Right cardiac atrium (tissue), 5 donors: ENCODE data around the gene TAS2R46. TPM values are rescaled to one million over a fixed set of nuclear protein-coding genes. Genes with fewer than 3 reads are reported as not detected.
A peak's percentile ranks its signal among the peaks of the same experiment; 100 is the strongest.
"Not testable (repeated sequence)": the region's sequence is repeated elsewhere in the genome, so short reads cannot be mapped to it uniquely, and the experiment has no call there.

Experiments used
- ATAC-seq, 2 donors: fragments of 200-7000 bp; cut with Tn5 transposase; one replicate each; pipeline versions ENCODE4 v1.8.0 to v1.9.1; 2020; ENCODE audit warnings: moderate library complexity in 2 of 2, mild to moderate bottlenecking in 1 of 2
- DNase-seq, 3 donors: peaks; one replicate each; pipeline ENCODE4 v3.0.0-alpha.2; 2020
- H3K27ac ChIP-seq: one replicate; pipeline ENCODE4 v1.5.1; 2013; ENCODE audit warnings: mild to moderate bottlenecking, low read length, control low read depth, moderate library complexity
- H3K27me3 ChIP-seq: one replicate; pipeline ENCODE4 v1.6.1; 2013; ENCODE audit not compliant: control insufficient read depth, insufficient read depth
- H3K4me1 ChIP-seq: one replicate; pipeline ENCODE4 v1.6.1; 2013; ENCODE audit warnings: low read length; ENCODE audit not compliant: control insufficient read depth, insufficient read depth
- H3K4me3 ChIP-seq: one replicate; pipeline ENCODE4 v1.5.1; 2013; ENCODE audit warnings: low read length, control low read depth
- H3K9me3 ChIP-seq: one replicate; pipeline ENCODE4 v1.6.1; 2013; ENCODE audit warnings: low read length; ENCODE audit not compliant: control insufficient read depth
- WGBS: extraction: QIAGEN DNeasy Blood & Tissue Kit; methylation state at CpG from one replicate; pipeline ENCODE4 v1.1.7; 2013; 5-methylcytosine and 5-hydroxymethylcytosine counted together
- intact Hi-C, 4 donors: fragments of 100-400 bp; cut with DNase I; formaldehyde crosslinking; loops; one replicate each; pipeline versions ENCODE4 v1.11.0 to v1.14.0; 2022 to 2023
- polyA plus RNA-seq: library from polyadenylated mRNA; stranded (reverse); fragments of 200-250 nt; gene quantifications from one replicate; pipeline ENCODE4 v1.2.3, GENCODE V29; 2013
- total RNA-seq, 4 donors: library from RNA; stranded (reverse); fragmentation: NEBNext Ultra II Directional; extraction: Animal tissue kit (Norgen Biotek cat#: 25700); gene quantifications; one replicate each; pipeline ENCODE4 v1.2.1, GENCODE V29; 2021
- donor health status: healthy with polysubstance abuse.
- donor health status: DM: no; HTN: yes; CAD: no.
- donor health status: DM: no; HTN: no; CAD: no.
- donor health status: DM: no; HTN: yes; CAD: no; lungs with severe emphysema.
- donor health status: DM: yes; HTN: yes; CAD: no.

TAS2R46 gene
- total and polyA plus RNA-seq, 5 donors = 0.26 to 0.71 (median 0.53) TPM; not detected in 2

GRCh38 chr12:11078246-11078645 is 16.2 kb upstream of the TAS2R46 start:
- no peak for ATAC-seq
- no peaks in the 10 kb centered on the region for H3K4me1 ChIP-seq
- no peaks in the 10 kb centered on the region for H3K9me3 ChIP-seq
- H3K27ac ChIP-seq = no peak overlapping the region
- 93% methylated on average over 1 of the region's 1 CpG for WGBS
- no peak for DNase-seq
- intact Hi-C loops = loop anchor here in 1 of 4 donors (10.0 kb wide), 1 partner anchor 63 kb away; no protein-coding TSS in a partner anchor
- H3K4me3 ChIP-seq = no peak overlapping the region
- no peaks in the 10 kb centered on the region for H3K27me3 ChIP-seq

GRCh38 chr12:11075642-11076041 is 13.5 kb upstream of the TAS2R46 start:
- Histone ChIP-seq H3K9me3 (no peaks in the 10 kb centered on the region), H3K4me3 (no peak overlapping the region), H3K27ac (no peak overlapping the region), H3K4me1 (no peaks in the 10 kb centered on the region), H3K27me3 (no peaks in the 10 kb centered on the region)
- intact Hi-C loops = loop anchor here in 1 of 4 donors (10.0 kb wide), 1 partner anchor 61 kb away; no protein-coding TSS in a partner anchor
- WGBS = 0% methylated on average over 2 of the region's 3 CpGs
- no peak for ATAC-seq
- DNase-seq = no peak

DNA sequence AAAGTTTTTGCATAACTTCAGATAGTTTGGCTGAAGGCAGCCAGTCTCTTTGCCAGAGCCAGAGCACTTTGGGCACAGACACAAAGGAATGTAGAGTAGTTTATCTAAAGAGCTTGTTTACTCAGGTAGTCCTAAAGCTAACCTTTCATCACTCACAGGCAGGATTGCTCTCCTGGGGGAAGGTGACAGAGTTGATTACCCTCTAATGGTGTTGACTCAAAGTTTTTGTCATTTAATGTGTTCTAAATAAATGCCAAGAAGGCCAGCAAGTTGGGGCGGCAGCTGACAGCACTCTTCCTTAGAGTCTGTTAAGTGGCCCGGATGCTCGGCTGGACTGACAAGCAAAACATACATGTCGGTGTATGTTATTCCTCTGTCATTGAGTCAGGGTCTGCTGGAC is 9.3 kb upstream of the TAS2R46 start:
- Histone ChIP-seq H3K27ac (no peak overlapping the region), H3K4me1 (no peaks in the 10 kb centered on the region), H3K4me3 (no peak overlapping the region), H3K27me3 (no peaks in the 10 kb centered on the region), H3K9me3 (no peaks in the 10 kb centered on the region)
- WGBS = 48% methylated on average over 4 of the region's 4 CpGs
- DNase-seq = no peak
- intact Hi-C loops = loop anchor here in 2 of 4 donors (5.0 to 10.0 kb wide), 2 partner anchors 54 to 57 kb away; no protein-coding TSS in a partner anchor
- no peak for ATAC-seq

- Histone ChIP-seq H3K9me3 (no peaks in the 10 kb centered on the region), H3K27me3 (no peaks in the 10 kb centered on the region), H3K27ac (no peak overlapping the region), H3K4me3 (no peak overlapping the region), H3K4me1 (no peaks in the 10 kb centered on the region)
- ATAC-seq = no peak
- no peak for DNase-seq
- intact Hi-C loops = loop anchor here in 2 of 4 donors (5.0 to 10.0 kb wide), 2 partner anchors 54 to 56 kb away; no protein-coding TSS in a partner anchor
- WGBS = no CpG with 5 or more reads among the region's 1 CpG
Observed at GRCh38 chr12:11070999-11071398, 8.9 kb upstream of the TAS2R46 start.

GRCh38 chr12:11069854-11070365 is 7.8 kb upstream of the TAS2R46 start:
- DNase-seq (no peak), ATAC-seq (no peak)
- intact Hi-C loops = loop anchor here in 2 of 4 donors (5.0 to 10.0 kb wide), 2 partner anchors 53 to 55 kb away; no protein-coding TSS in a partner anchor
- no peak overlapping the region for H3K27ac ChIP-seq
- WGBS = 73% methylated on average over 5 of the region's 5 CpGs
- no peaks in the 10 kb centered on the region for H3K4me1 ChIP-seq
- H3K27me3 ChIP-seq = no peaks in the 10 kb centered on the region
- no peak overlapping the region for H3K4me3 ChIP-seq
- no peaks in the 10 kb centered on the region for H3K9me3 ChIP-seq

DNA sequence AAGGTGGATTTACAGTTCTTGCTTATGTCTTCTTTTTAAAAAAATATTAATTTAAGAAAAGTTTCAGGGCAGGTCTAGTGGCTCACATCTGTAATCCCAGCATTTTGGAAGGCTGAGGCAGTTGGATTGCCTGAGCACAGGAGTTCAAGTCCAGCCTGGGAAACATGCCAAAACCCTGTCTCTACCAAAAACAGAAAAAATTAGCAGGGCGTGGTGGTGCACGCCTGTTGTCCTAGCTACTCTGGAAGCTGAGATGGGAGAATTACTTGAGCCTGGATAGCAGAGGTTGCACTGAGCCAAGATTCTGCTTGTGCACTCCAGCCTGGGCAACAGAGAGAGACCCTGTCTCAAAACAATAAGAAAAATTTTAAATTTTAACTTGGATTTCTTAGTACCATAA is 5.4 kb upstream of the TAS2R46 start:
- no peaks in the 10 kb centered on the region for H3K27me3 ChIP-seq
- H3K9me3 ChIP-seq = no peaks in the 10 kb centered on the region
- H3K4me1 ChIP-seq = no peaks in the 10 kb centered on the region
- H3K27ac ChIP-seq = no peak overlapping the region
- ATAC-seq (peak; percentile 78 to 79), DNase-seq (peak; percentile 16 to 43 (median 42))
- WGBS = 9% methylated on average over 2 of the region's 2 CpGs
- intact Hi-C loops = loop anchor here in 1 of 4 donors (2.0 kb wide), 1 partner anchor 29 kb away; no protein-coding TSS in a partner anchor
- H3K4me3 ChIP-seq = no peak overlapping the region

GRCh38 chr12:11059784-11060183 is 2.3 kb downstream of the TAS2R46 start:
- Histone ChIP-seq H3K9me3 (no peaks in the 10 kb centered on the region), H3K4me3 (no peak overlapping the region), H3K27me3 (no peaks in the 10 kb centered on the region), H3K4me1 (peaks cover 6% of the 10 kb centered on the region), H3K27ac (no peak overlapping the region)
- intact Hi-C loops = no loop called here
- no peak for DNase-seq
- no peak for ATAC-seq

DNA sequence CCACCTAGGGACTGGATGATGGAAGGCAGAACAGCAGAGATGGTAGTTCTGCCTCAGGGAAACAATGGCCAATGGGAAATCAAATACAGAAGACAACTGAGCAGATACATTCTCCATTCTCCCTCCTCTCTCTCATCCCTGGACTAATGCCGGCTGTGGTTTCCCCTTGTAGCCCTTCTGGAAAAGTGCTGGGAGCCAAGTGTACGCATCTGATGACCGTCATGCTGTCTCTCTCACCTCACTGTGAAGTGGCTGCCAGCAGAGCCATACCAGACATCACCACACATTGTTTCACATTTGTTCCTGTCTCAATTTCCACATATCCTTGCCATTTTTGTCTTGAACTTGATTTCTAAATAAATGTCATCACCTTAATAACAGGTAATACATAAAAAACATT is 3.1 kb downstream of the TAS2R46 start:
- Histone ChIP-seq H3K4me3 (no peak overlapping the region), H3K4me1 (peaks cover 6% of the 10 kb centered on the region), H3K27me3 (no peaks in the 10 kb centered on the region), H3K27ac (peak overlapping the region; percentile 2), H3K9me3 (no peaks in the 10 kb centered on the region)
- WGBS = 83% methylated on average over 3 of the region's 3 CpGs
- intact Hi-C loops = no loop called here
- ATAC-seq (peak; percentile 84 to 87), DNase-seq (peak in 1 of 3 donors; percentile 45)

DNA sequence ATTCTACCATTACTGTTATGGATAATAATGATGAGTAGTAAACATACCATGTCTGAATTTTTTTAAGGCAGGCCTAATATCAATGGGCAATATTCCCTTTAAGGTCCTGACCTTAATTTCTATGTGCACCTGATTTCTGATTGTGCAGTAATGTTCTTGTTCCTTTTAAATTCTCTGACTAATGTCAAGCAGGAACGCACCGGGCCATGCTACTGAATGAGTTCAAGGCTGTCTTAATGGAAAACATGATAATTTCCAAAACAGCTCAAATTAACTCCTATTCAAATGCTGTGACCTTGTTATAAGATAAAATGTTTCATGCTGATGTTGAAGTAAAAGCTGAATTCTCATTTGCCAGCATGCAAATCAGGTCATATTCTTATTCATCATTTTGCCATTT is 6.8 kb downstream of the TAS2R46 start:
- WGBS = 97% methylated on average over 2 of the region's 2 CpGs
- ATAC-seq (no peak), DNase-seq (no peak)
- no peak overlapping the region for H3K27ac ChIP-seq
- H3K9me3 ChIP-seq = no peaks in the 10 kb centered on the region
- intact Hi-C loops = no loop called here
- H3K4me1 ChIP-seq = peaks cover 6% of the 10 kb centered on the region
- no peaks in the 10 kb centered on the region for H3K27me3 ChIP-seq
- H3K4me3 ChIP-seq = no peak overlapping the region

DNA sequence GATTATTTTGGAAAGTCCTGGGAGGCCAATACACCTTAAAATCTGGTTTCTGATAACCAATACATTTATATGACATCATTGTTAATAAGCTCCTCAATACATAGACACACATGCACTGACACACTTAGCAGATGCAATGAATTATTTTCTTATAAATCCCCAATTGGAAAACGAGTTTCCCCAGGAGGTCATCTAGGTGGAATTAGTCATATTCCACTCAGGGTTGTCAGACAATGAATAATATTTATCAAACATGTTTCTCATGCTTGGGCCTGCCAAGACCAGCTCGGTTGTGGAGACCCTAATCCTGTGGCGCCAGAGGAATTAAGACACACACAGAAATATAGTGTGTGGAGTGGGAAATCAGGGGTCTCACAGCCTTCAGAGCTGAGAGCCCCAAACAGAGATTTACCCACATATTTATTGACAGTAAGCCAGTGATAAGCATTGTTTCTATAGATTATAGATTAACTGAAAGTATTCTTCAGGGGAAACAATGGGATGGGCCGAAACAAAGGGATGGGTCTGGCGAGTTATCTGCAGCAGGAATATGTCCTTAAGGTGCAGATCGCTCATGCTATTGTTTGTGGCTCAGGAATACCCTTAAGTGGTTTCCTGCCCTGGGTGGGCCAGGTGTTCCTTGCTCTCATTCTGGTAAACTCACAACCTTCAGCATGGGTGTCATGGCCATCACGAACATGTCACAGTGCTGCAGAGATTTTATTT is 12.1 kb downstream of the TAS2R46 start:
- DNase-seq, H3K4me3 ChIP-seq, ATAC-seq, H3K27ac ChIP-seq, H3K9me3 ChIP-seq, intact Hi-C loops, H3K27me3 ChIP-seq, H3K4me1 ChIP-seq: not testable (repeated sequence)
- 98% methylated on average over 7 of the region's 7 CpGs for WGBS

- DNase-seq, intact Hi-C loops, ATAC-seq, H3K27ac ChIP-seq, H3K27me3 ChIP-seq, H3K9me3 ChIP-seq, H3K4me1 ChIP-seq, H3K4me3 ChIP-seq: not testable (repeated sequence)
- 70% methylated on average over 2 of the region's 2 CpGs for WGBS
Observed at GRCh38 chr12:11041366-11041765, 20.7 kb downstream of the TAS2R46 start.
